Thoracic aorta (tissue), 2 donors: ENCODE results near the gene HMGCS1. TPM values are rescaled to one million over a fixed set of nuclear protein-coding genes. Genes with fewer than 3 reads are reported as not detected.
"Not testable (repeated sequence)": the region's sequence is repeated elsewhere in the genome, so short reads cannot be mapped to it uniquely, and the experiment has no call there.

Experiments used
- ATAC-seq: fragments of 150-250 bp; one replicate; pipeline ENCODE4 v1.8.0; 2017; ENCODE audit warnings: low read depth; ENCODE audit not compliant: insufficient number of reproducible peaks, low FRiP score
- DNase-seq: peaks from one replicate; pipeline ENCODE4 v3.0.0-alpha.2; 2020; ENCODE audit warnings: low spot score
- H3K27ac ChIP-seq, 2 donors: fragments of 200-600 bp; sonication (generic); 1 replicate in 1 of 2; 2 replicates in 1 of 2; pipeline ENCODE4 v1.5.1; 2016; ENCODE audit warnings: mild to moderate bottlenecking in 2 of 2, moderate library complexity in 2 of 2
- H3K27me3 ChIP-seq: fragments of 200-600 bp; sonication (generic); replicated peaks from 2 replicates; pipeline ENCODE4 v1.6.0; 2016; ENCODE audit warnings: mild to moderate bottlenecking; ENCODE audit not compliant: insufficient read depth
- H3K36me3 ChIP-seq: fragments of 200-600 bp; sonication (generic); one replicate; pipeline ENCODE4 v1.5.1; 2016
- H3K4me1 ChIP-seq, 2 donors: fragments of 200-600 bp; sonication (generic); 1 replicate in 1 of 2; 2 replicates in 1 of 2; pipeline versions ENCODE4 v1.5.1 to v1.6.0; 2016; ENCODE audit warnings: low read depth in 2 of 2, mild to moderate bottlenecking in 1 of 2; ENCODE audit not compliant: control insufficient read depth in 1 of 2
- H3K4me3 ChIP-seq: fragments of 200-600 bp; sonication (generic); 2 replicates; pipeline ENCODE4 v1.5.1; 2016; ENCODE audit warnings: mild to moderate bottlenecking
- H3K9me3 ChIP-seq: fragments of 200-600 bp; sonication (generic); 2 replicates; pipeline ENCODE4 v1.5.1; 2016
- CTCF ChIP-seq: fragments of 200-600 bp; sonication (generic); IDR thresholded peaks from one replicate; pipeline ENCODE4 v1.5.1; 2019; ENCODE audit warnings: antibody characterized with exemption
- total RNA-seq, 2 donors: library from RNA; depleted of rRNA; stranded (reverse); fragments of >200 nt; gene quantifications; one replicate each; pipeline versions ENCODE4 v1.1.0 to v1.2.3, GENCODE V29; 2016

The HMGCS1 gene
- total RNA-seq, 2 donors from 2014 or later: 13.3 to 17.6 TPM

DNA sequence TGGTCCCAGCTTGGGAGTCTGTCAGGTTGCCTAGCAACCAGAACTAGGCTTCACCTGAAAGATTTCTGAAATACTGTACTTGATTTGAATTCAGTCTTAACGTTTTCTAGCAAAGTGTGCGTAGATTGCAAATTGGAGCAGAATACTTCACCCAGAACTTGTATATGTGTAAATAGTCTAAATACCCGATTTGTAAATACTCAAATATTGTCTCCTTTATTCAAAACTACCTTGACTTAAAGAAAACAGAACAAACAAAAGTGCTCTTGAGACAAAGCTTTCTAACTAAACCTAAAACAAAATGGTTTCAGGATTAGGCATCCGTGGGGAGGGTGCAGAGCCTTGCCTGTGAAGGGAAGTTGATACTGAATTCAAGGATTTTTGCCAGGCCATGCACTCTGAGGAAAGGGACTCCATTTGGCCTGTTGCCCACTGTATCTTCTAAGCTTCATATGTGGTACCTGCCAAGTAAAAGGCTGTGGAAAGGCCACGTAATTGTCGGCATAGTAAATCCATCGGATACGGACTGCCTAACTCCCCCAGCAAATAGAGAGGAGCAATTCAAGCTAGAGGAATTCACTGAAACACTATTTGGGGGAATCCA is 744 bp upstream of the HMGCS1 start:
- Histone ChIP-seq H3K27me3 (no peaks in the 10 kb centered on the region), H3K4me3 (peak overlapping the region; percentile 94), H3K4me1 (peaks cover 11 to 19% of the 10 kb centered on the region in 2 donors), H3K9me3 (no peaks in the 10 kb centered on the region), H3K36me3 (no peaks in the 10 kb centered on the region), H3K27ac (peak overlapping the region; percentile 61 to 75)
- TF ChIP-seq CTCF: no peak
- ATAC-seq (no peak), DNase-seq (no peak)

DNA sequence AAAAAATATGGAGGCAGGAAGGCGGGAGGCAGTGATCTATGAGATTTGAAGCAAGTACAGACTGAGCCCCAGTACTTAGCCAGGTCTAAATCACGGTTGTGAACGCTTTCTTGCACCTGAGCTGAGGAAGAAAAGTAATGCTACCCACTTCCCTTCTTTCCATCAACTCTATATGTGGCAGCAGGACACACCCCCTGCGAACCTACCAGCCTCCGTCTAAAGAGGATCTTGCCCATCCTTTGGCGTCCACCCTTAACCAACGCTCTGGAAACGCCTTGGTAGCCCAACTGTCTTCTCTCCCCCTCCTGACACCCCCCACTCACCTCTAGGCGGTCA is 545 bp downstream of the HMGCS1 start:
- Histone ChIP-seq H3K36me3 (no peaks in the 10 kb centered on the region), H3K9me3 (no peaks in the 10 kb centered on the region), H3K4me3 (peak overlapping the region; percentile 94), H3K27ac (peak overlapping the region; percentile 86 to 87), H3K4me1 (peaks cover 11 to 23% of the 10 kb centered on the region in 2 donors), H3K27me3 (no peaks in the 10 kb centered on the region)
- ATAC-seq (no peak), DNase-seq (no peak)
- TF ChIP-seq CTCF: no peak

- DNase-seq (no peak), ATAC-seq (no peak)
- H3K27ac ChIP-seq: no peak overlapping the region
- peak overlapping the region; percentile 94 for H3K4me3 ChIP-seq
- peaks cover 11 to 23% of the 10 kb centered on the region in 2 donors for H3K4me1 ChIP-seq
- H3K9me3 ChIP-seq: no peaks in the 10 kb centered on the region
- no peak for TF ChIP-seq CTCF
- no peaks in the 10 kb centered on the region for H3K36me3 ChIP-seq
- no peaks in the 10 kb centered on the region for H3K27me3 ChIP-seq
Observed at GRCh38 chr5:43312076-43312661, 1.0 kb downstream of the HMGCS1 start.

DNA sequence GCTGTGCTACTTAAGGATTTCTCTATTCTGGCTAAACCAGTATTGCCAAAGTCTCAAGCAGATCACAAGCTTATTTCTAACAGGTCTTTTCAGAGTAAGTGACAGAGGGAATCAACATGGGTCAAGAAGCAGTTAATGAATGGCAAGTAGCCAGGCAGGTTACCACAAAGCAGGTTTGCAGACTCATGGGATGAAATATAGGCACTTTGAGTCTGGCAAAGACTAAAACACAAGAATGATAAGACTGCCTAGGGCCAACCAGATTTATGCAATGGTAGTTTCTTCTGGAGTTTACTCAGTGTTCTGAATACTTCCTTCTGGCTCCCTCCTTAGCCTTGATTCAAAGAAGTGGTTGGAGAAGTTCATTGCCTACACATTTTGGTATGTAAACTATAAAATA is 3.6 kb downstream of the HMGCS1 start:
- ATAC-seq (no peak), DNase-seq (no peak)
- Histone ChIP-seq H3K27me3 (no peaks in the 10 kb centered on the region), H3K4me1 (peaks cover 11 to 31% of the 10 kb centered on the region in 2 donors), H3K4me3 (no peak overlapping the region), H3K27ac (no peak overlapping the region), H3K9me3 (no peaks in the 10 kb centered on the region), H3K36me3 (no peaks in the 10 kb centered on the region)
- TF ChIP-seq CTCF: no peak

DNA sequence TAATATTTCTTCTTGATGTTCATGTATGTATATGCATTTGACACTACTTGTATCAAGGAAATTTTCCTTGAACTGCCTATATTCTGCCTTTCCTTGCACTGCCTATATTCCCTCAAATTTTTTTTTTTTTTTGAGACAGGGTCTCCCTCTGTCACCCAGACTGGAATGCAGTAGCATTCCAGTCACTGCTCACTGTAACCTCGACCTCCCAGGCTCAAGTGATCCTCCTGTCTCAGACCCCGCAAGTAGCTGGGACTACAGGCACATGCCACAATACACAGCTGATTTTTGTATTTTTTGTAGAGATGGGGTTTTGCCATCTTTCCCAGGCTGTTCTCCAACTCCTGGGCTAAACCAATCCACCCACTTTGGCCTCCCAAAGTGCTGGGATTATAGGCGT is 4.1 kb downstream of the HMGCS1 start:
- no peak for DNase-seq
- Histone ChIP-seq H3K27ac (no peak overlapping the region), H3K4me1 (peaks cover 11 to 34% of the 10 kb centered on the region in 2 donors), H3K4me3 (no peak overlapping the region), H3K36me3 (no peaks in the 10 kb centered on the region), H3K9me3 (no peaks in the 10 kb centered on the region), H3K27me3 (no peaks in the 10 kb centered on the region)
- TF ChIP-seq CTCF: no peak
- ATAC-seq: no peak

GRCh38 chr5:43306954-43307353 is 6.3 kb downstream of the HMGCS1 start:
- DNase-seq, H3K4me3 ChIP-seq, H3K36me3 ChIP-seq, H3K27ac ChIP-seq, H3K9me3 ChIP-seq, ATAC-seq, H3K27me3 ChIP-seq: not testable (repeated sequence)
- H3K4me1 ChIP-seq: peaks cover 5 to 28% of the 10 kb centered on the region in 2 donors
